NOMO-1 treated with DMSO at 0.1 percent for 48 hours (cell line): ENCODE results near the gene ASPDH.
A peak's percentile ranks its signal among the peaks of the same experiment; 100 is the strongest.

Experiments
- DNase-seq: peaks from one replicate; lab custom pipeline; 2025; ENCODE audit not compliant: unreplicated experiment; lab: John Stamatoyannopoulos, UW

The ASPDH gene

DNA sequence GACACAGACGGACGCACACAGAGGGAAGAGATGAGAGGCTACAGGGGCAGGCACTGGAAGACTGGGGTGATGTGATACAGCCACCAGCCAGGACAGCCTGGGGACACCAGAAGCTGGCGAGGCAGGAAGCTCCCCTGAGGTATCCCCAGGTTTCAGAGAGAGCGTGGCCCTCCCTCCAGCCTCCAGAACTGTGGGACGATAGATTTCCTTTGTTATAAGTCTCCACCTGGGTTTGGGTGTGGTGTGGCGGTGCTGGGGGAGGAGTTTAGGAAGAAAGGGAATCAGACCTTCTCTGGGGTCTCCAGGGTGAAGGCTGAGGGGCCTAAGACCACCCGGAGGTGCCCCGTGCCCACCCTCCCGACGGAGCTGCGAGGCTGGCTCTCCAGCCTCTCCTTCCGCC is 2.7 kb upstream of the ASPDH start:
- DNase-seq, result no peak

DNA sequence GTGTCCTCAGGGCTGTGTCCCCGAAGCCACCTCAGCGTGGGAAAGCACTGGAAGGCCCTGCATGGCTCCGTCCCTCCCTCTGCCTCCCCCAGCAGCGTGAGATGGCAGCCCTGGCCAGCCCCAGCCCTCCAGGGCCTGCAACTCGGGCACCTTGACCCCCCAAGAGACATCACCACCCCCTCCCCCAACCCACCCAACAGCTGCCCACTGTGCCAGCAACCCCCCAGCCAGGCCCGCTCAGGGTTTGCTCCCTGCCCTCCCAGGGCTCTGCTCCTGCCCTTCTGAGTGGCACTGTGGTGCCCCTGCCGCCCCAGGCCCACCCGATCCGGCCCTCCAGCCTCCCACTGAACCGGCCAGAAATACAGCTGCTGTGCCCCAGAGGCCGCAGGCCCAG is 1.5 kb upstream of the ASPDH start:
- no peak for DNase-seq

DNA sequence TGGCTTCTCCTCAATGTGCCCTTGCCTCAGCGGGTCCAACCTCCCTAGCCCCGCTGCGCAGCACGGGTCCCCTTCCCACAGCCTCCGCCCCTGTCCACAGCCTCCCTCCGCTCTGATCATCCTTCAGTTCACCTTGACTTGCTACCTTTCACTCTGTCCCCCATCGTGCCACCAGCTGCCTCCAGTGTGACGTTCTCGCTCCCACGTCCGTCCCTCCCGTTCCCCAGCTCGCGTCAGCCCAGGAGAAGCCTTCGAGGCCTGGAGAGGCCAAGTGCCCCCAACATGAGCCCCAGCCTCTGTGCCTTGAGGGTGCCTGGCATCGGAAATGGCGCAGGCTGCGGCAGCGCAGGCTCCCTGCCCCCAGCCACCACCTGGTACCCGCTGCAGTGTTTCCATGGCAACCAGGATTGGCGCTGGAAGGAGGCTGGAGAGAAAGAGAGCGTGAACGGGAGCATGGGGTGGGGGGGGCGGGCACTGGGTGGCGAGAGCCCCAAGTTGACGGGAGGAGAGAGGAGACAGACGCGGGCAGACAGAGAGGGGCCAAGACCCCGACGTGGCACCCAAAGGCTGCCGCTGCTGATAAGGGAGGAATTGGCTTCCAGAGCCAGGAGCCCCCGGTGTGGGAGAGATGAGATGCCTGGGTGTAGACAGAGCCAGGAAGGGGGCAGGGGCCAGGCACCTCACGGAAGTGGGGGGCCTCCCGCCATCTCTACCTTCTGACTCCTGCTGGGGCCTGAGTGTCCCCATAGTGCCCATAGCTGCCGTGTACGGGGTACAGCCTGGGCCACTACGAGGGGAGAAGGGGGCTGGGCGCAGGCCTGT is 844 bp upstream of the ASPDH start:
- no peak for DNase-seq

DNA sequence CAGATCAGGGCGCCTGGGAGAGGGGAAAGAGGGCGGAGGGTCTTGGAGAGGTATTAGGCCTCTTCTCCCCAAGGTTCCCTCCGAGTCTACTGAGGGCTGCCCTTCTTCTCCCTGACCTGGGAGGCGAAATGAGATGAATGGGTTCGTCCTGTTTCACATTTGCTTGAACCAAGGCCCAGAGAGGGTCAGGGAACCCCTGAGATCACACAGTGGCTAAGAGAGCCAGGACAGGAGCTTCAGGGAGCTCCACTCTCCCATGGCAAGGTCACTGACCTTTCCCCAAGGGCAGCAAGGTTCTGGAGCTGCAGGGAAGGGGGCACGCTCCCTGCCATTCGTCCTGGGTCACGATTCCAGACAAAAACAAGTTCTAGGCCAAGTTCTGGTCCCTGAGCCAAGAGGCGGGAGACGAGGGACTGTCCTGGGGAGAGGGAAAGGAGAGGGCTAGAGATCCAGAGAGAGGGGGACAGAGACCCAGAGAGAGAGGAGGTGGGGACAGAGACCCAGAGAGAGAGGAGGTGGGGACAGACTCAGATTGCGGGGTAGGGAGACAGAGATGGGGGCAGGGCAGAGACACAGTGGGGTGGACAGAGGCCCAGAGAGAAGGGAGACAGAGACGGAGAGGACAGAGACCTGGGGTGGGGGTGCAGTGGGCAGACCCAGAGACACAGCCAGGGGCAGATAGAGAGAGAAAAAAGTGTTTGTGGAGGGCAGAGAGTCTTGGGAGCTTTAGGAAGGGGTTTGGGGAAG is 541 bp downstream of the ASPDH start:
- DNase-seq, result no peak

DNA sequence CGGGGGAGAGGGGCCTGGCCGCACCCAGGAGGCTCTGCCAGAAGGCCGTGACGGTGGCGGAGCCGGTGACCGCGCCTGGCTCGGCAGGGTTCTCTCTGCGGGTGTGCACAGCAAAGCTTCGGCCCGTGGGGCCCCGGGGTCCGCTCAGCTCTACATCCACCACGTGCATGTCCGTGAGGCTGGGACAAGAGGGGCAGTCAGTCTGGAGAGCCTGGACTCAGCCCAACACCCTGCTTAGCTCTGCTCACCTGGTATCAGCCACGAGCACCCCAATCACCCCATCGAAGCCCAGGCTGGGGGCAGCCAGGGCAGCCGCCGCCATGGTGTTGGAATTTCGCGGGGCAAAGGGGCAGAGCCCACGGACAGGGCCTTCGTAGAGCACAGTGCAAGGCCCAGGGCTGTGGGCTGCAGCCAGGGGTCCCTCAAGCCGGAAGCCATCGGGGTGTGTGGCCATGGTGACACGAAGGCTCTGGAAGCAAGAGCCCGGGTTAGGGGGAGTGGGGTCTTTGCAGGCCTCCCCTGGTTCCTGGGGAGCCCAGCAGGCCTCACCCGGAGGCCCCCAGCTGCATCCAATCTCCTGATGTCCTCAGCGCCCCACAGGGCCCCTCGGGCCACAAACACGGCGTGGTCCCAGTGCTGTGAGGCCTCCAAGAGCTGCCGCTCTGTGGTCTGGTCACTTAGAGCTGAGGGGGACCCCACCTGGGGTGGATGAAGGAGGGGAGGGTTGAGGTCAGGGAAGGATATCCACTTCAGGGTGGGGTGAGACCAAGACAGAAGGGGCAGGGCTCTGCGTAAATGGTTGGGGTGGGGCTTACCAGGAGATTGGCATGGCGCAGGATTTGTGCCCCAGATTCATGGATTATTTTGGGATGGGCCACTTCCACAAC is 1.4 kb downstream of the ASPDH start:
- DNase-seq, result no peak

DNA sequence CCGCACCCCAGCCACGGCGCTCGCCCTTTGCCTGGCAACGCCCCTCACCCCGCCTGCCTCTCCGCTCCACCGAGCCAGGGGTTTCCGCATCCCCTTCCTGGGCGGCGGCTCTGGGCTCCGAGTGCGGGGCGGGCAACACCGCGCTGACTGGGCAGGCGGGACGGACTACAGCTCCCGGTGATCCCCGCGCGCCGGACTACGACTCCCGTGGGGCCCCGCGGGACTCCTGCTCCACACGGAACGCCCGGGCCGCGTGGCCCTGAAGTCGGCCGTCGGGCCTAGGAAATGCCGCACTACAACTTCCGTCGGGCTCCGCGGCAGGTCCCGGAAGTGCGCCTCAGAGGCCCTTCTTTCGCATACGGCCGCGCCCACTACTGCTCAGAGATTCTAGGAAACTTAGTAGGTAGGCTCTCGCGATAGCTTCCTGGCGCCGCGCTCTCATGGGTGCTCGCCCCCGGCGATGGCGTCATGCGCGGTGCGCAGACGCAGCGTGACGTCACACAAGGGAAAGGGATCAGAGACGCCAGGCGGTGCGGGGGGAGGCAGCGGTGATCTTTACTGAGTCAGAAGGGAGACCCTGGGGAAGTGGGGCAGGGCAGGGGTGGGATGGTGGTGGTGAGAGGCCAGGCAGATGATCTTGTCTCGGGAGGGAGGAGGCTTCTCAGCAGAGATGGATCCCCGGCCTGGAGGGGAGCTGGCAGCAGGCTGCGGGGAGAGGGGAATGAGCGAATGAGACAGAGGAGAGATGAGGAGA is 2.5 kb downstream of the ASPDH start, which contains the start of gene JOSD2:
Gene JOSD2 (minus strand): TSS at position 123 of the 754 bp plus-strand sequence. CDS start 760 bp downstream, outside the sequence.
- DNase-seq, result peak; percentile 99

DNA sequence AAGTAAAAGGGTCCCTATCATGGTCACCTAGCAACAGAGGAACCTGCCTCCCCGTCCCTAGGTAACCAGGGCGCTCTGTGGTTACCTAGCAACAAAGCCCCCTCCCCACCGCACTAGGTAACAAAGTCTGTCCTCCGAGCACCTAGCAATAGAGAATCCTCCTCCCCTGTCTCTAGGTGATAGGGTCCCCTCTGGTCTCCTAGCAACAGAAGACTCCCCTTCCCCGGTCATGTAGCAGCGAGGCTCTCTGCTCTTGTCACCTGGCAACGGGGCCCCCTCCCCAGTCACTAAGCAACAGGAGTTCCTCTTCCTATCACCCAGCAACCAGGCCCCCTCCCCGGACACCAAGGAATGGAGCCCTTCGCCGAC is 3.0 kb downstream of the ASPDH start:
- no peak for DNase-seq

- DNase-seq, result no peak
Measured at GRCh38 chr19:50510121-50510670, 3.5 kb downstream of the ASPDH start.

GRCh38 chr19:50509366-50509765 is 4.3 kb downstream of the ASPDH start:
- no peak for DNase-seq

DNA sequence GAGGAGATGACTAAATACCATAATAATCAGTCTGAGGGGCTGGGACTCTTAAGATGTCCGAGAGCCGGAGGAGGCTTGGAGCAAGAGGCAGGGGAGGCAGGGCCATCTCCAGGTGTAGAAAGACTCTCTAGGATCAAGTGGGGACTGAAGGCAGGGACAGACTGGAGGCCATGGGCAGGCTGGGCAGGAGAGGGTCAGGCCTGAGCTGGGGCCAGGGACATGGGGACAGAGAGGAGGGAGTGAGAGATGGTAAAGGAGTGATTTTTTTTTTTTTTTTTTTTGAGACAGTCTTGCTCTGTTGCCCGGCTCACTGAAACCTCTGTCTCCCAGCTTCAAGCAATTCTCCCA is 4.9 kb downstream of the ASPDH start:
- no peak for DNase-seq

- DNase-seq, result no peak
Measured at GRCh38 chr19:50507376-50507775, 6.3 kb downstream of the ASPDH start.

- no peak for DNase-seq
Measured at GRCh38 chr19:50506700-50507099, 7.0 kb downstream of the ASPDH start.

DNA sequence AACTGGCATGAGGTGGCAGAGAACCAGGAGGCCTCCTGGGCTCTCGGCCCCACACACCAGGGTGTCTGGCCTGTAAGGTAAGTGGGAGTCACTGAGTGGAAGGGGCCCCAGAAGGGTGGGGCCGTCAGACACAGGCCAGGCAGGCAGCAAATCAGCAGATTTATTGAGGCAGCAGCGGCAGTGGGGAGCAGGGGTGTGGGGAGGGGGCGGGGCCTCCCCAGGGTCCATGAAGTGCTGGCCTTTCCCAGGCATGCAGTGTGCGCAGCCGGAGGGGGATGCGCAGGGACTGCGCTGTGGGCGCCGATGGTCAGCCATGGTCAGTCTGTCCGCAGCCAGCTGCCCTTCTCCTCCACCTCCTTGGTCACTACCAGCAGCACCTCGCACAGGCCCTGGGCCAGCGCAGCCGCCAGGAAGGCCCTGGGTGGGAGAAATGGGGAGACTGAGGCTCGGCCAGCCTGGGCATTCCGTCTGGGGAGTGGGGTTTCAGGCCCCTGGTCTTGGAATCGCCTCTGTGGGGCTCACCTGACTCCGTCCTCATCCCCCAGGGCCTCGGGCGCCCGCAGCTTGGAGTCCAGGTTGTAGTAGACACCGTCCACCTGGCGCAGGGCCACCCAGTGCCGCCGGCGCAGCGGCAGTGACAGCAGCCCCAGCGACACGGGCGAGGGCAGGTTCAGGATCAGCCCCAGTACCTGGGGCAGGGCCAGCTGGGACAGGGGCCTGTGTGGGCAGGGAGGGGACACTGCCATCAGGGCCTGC is 7.7 kb downstream of the ASPDH start:
- no peak for DNase-seq

DNA sequence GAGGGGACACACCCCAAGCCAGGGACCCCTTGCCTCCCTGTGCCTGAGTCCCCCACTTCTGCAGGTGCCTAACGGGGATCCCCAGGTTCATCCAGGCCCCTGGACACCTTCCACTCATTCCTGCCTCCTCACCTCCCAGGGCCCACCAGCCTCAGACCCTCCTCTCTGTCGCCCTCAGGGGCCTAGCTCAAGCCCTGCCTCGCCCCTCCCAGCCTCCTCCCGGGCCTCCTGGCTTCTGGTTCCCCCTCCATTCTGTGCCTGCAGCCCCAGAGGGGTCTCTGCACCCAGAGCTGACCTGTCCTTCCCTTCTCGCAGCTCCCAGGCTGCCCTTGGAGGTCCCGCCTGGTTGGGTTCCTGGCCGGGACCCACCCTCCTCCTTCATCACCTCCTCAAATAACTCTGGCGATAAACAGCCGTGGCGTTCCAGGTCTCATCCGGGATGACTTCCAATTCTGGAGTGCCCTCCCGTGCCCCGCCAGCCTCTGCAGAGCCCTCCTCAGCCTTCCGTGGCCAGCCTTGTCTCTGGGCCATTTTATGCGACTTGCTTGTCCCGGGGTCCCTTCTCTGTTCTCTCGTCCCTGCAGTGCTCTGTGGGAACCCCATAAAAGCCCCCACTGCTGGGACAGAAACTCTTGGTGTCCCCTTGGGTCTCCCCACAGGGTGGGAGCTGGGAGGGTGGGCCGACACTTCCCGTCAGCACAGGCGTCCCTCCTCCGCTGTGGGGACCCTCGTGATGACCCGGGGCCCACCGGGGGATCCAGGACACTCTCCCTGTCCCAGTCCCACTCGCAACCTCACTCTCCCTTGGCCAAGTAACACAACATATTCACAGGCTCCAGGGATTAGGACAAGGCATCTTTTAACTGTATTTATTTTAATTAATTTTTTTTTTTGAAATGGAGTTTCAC is 11.9 kb downstream of the ASPDH start:
- DNase-seq, result no peak

DNA sequence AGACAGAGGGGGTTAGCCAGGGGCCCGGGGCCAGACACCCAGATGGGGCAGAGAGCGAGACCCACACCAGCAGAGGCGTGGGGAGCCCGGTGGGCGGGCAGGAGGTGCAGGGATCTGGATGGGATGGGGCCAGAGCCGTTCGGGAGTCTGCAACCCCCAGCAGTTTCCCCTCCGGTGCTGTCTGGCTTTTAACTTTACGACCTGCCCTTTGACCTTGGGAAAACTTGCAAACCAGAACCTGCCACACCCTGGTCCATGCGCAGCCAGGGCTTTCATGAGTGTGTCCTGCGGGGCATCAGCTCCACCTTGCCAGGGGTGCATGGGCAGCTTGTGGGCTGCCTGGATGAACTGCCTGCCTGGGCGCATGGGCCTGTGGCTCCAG is 12.5 kb downstream of the ASPDH start:
- DNase-seq, result no peak

DNA sequence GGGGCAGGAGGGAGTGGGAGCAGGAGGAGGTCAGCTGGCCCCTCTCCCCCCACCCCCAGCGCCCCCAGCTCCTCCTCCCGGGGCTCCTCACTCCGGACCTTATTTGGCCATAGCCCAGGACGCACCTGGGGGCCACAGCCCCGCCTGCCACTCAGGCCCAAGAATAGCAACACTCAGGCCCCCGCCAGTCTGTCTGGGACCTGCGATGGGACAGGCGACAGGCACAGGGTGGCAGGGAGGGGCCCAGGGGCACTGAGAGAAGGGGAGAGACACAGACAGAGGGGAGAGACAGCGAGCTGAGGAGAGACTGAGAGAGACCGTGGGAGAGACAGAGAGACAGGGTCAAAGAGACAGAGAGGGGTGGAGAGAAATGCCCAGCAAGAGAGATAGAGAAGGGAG is 13.0 kb downstream of the ASPDH start:
- no peak for DNase-seq

- DNase-seq, result no peak
Measured at GRCh38 chr19:50500060-50500752, 13.5 kb downstream of the ASPDH start.
